GM12873 (cell line): ENCODE data around the gene NAT10.

Experiments
- TF ChIP-seq, protein P1 (sequence below): IDR thresholded peaks from 2 replicates; pipeline ENCODE4 v1.5.1; 2012; ENCODE audit warnings: low read depth, mild to moderate bottlenecking, moderate library complexity, low read length, control low read depth; ENCODE audit not compliant: insufficient read depth; ENCODE audit errors: missing control alignments

The NAT10 gene

GRCh38 chr11:34185926-34186841, 80.8 kb downstream of the NAT10 start:
- TF ChIP-seq, protein P1, sequence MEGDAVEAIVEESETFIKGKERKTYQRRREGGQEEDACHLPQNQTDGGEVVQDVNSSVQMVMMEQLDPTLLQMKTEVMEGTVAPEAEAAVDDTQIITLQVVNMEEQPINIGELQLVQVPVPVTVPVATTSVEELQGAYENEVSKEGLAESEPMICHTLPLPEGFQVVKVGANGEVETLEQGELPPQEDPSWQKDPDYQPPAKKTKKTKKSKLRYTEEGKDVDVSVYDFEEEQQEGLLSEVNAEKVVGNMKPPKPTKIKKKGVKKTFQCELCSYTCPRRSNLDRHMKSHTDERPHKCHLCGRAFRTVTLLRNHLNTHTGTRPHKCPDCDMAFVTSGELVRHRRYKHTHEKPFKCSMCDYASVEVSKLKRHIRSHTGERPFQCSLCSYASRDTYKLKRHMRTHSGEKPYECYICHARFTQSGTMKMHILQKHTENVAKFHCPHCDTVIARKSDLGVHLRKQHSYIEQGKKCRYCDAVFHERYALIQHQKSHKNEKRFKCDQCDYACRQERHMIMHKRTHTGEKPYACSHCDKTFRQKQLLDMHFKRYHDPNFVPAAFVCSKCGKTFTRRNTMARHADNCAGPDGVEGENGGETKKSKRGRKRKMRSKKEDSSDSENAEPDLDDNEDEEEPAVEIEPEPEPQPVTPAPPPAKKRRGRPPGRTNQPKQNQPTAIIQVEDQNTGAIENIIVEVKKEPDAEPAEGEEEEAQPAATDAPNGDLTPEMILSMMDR, result no peak

DNA sequence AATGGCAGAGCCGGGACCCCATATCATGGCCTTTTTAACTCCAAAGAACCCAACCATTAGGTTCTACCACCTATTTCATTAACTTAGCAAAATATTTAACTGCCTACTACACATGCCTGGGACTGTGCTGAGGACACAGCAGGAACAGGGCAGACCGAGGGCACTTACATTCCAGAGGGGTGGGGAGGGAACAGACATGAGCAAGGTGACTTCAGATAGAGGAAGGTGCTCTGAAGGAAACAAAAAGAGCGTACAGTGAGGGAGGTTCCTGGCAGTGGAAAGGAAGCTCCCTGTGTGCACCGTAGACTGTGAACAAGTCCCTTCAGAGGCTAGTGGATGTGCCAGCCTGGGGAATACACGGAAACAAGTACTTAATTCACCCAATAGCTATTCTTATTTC, 82.8 kb downstream of the NAT10 start:
- TF ChIP-seq, protein P1, result no peak

GRCh38 chr11:34189191-34189590, 83.8 kb downstream of the NAT10 start:
- TF ChIP-seq, protein P1, result no peak

GRCh38 chr11:34190192-34191139, 85.0 kb downstream of the NAT10 start:
- TF ChIP-seq, protein P1, result no peak

DNA sequence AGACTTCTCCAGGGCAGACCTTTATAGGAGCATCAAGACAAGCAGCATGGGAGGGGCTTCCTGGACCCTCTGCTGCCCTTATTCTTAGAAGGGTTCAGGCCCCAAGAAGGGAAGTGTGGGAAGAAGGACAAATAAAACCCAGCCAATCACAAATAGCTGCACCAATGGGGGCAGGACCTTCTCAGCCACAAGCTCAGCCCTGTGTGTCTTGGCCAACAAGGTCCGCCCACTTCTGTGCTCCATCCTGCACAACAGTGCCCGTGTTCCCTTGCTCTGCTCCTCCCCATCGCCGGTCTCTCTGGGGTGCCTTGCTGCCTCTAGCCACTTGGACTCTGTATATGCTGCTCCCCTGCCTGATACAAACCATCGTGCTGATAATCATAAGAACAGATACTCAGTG, 86.1 kb downstream of the NAT10 start:
- TF ChIP-seq, protein P1, result no peak

- TF ChIP-seq, protein P1, result no peak
Measured at GRCh38 chr11:34192481-34193401, 87.3 kb downstream of the NAT10 start.
